MCF 10A (cell line): Measurements from ENCODE around the gene TMEM144. TPM values are rescaled to one million over a fixed set of nuclear protein-coding genes. Genes with fewer than 3 reads are reported as not detected.
A peak's percentile ranks its signal among the peaks of the same experiment; 100 is the strongest.

ENCODE experiments used
- BruUV-seq: library from RNA; stranded (reverse); fragments of 400-500 nt; replicated peaks from 2 replicates; lab custom pipeline; 2021; lab: Mats Ljungman, UMichigan
- CTCF ChIA-PET: fragments of 300-600 bp; sonication (Branson Sonifier 250); formaldehyde crosslinking; extraction: SDS; loops from one replicate; lab custom pipeline; 2021; ENCODE audit warnings: antibody characterized with exemption, inconsistent platforms; lab: Yijun Ruan, JAX
- POLR2A ChIA-PET: fragments of 300-600, 350-650 bp; sonication (Branson Sonifier 250); formaldehyde crosslinking; extraction: SDS; loops from one replicate; lab custom pipeline; 2020; ENCODE audit warnings: antibody characterized with exemption, inconsistent platforms; lab: Yijun Ruan, JAX
- DNase-seq: peaks from one replicate; pipeline ENCODE4 v3.0.0-alpha.2; 2018; ENCODE audit not compliant: unreplicated experiment
- H3K27ac Mint-ChIP-seq: one replicate; pipeline ENCODE4 v1.8.0; 2022; ENCODE audit warnings: mild to moderate bottlenecking, low read depth, mixed read lengths; ENCODE audit not compliant: unreplicated experiment
- H3K27me3 Mint-ChIP-seq: one replicate; pipeline ENCODE4 v1.8.0; 2022; ENCODE audit warnings: mixed read lengths; ENCODE audit not compliant: insufficient read depth, unreplicated experiment
- H3K36me3 Mint-ChIP-seq: one replicate; pipeline ENCODE4 v1.8.0; 2022; ENCODE audit warnings: mild to moderate bottlenecking, moderate library complexity, mixed read lengths; ENCODE audit not compliant: insufficient read depth, unreplicated experiment
- H3K4me1 Mint-ChIP-seq: one replicate; pipeline ENCODE4 v1.8.0; 2022; ENCODE audit warnings: mixed read lengths; ENCODE audit not compliant: insufficient read depth, unreplicated experiment
- H3K4me3 Mint-ChIP-seq: one replicate; pipeline ENCODE4 v1.8.0; 2022; ENCODE audit warnings: mild to moderate bottlenecking, moderate library complexity, mixed read lengths; ENCODE audit not compliant: unreplicated experiment
- H3K9me3 Mint-ChIP-seq: one replicate; pipeline ENCODE4 v1.8.0; 2022; ENCODE audit warnings: mixed read lengths; ENCODE audit not compliant: unreplicated experiment
- intact Hi-C: fragments of 100-400 bp; cut with micrococcal nuclease; formaldehyde crosslinking; loops from 2 replicates; pipeline ENCODE4 v1.14.1; 2022
- total RNA-seq: library from RNA; stranded (reverse); gene quantifications from 2 replicates; pipeline ENCODE4 v1.2.3, GENCODE V29; 2022
- TF ChIP-seq, protein P1 (sequence below): fragments of 200-600 bp; IDR thresholded peaks from one replicate; pipeline ENCODE4 v1.8.0; 2022; ENCODE audit warnings: antibody characterized with exemption, mild to moderate bottlenecking; ENCODE audit not compliant: unreplicated experiment

Gene TMEM144
- total RNA-seq, 1 experiment from 2014 or later = 6.4 TPM

- intact Hi-C loops = loop anchor here (5.0 kb wide), 1 partner anchor 437 kb away; no protein-coding TSS in a partner anchor
- ChIA-PET POLR2A (no interaction called here), CTCF (interaction anchor here (0.6 kb wide), 1 partner anchor 70 kb away, joined by 3 read pairs; no protein-coding TSS in a partner anchor)
- Mint-ChIP-seq H3K27me3 (no peaks in the 10 kb centered on the region), H3K4me3 (no peak overlapping the region), H3K4me1 (no peaks in the 10 kb centered on the region), H3K9me3 (no peaks in the 10 kb centered on the region), H3K27ac (no peak overlapping the region), H3K36me3 (peaks cover 26% of the 10 kb centered on the region)
- no peak for DNase-seq
- BruUV-seq = no TSS peak
- TF ChIP-seq, protein P1, sequence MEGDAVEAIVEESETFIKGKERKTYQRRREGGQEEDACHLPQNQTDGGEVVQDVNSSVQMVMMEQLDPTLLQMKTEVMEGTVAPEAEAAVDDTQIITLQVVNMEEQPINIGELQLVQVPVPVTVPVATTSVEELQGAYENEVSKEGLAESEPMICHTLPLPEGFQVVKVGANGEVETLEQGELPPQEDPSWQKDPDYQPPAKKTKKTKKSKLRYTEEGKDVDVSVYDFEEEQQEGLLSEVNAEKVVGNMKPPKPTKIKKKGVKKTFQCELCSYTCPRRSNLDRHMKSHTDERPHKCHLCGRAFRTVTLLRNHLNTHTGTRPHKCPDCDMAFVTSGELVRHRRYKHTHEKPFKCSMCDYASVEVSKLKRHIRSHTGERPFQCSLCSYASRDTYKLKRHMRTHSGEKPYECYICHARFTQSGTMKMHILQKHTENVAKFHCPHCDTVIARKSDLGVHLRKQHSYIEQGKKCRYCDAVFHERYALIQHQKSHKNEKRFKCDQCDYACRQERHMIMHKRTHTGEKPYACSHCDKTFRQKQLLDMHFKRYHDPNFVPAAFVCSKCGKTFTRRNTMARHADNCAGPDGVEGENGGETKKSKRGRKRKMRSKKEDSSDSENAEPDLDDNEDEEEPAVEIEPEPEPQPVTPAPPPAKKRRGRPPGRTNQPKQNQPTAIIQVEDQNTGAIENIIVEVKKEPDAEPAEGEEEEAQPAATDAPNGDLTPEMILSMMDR = no peak
Observed at GRCh38 chr4:158190718-158191117, 19.6 kb upstream of the TMEM144 start.

DNA sequence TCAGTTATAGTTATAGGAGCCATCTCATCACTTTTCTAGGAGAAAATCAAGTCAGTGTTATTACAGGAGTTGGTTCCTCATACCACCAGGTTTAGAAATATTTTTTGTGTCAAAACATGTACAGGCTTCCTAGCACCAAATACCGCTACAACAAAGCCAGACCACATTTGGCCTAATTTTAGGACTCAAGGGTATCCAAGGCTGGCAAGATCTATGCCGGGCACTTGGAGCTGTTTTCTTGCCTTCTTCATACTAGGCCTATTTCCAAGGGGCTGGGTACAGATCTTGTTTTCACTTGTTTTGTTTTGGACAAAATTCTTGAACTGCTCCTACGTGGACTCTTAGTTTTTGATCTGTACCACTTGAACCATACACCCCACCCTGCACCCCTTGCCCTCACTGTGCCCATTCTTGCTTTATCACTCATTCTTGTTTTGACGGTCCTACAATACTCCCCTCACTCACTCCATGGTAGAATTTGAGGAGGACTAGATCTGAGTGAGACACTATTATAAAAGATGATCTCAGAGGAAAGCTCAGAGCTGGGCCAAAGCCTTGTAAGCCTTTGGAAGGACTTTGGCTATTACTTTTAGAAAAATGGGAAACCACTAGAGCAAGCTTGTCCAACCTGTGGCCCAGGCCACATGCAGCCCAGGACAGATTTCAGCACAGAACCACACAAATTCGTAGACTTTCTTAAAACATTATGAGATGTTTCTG, 17.7 kb upstream of the TMEM144 start:
- Mint-ChIP-seq H3K36me3 (peaks cover 26% of the 10 kb centered on the region), H3K27ac (no peak overlapping the region), H3K4me3 (no peak overlapping the region), H3K9me3 (no peaks in the 10 kb centered on the region), H3K4me1 (no peaks in the 10 kb centered on the region), H3K27me3 (no peaks in the 10 kb centered on the region)
- ChIA-PET CTCF (interaction anchor here (0.6 to 6.4 kb wide), 19 partner anchors 9 to 1014 kb away, joined by 3 to 56 read pairs (median 6); no protein-coding TSS in a partner anchor), POLR2A (interaction anchor here (0.6 to 1.5 kb wide), 3 partner anchors 18 to 196 kb away, joined by 3 to 6 read pairs (median 5); partner anchors contain the start of gene TMEM144)
- no TSS peak for BruUV-seq
- intact Hi-C loops = loop anchor here (1.0 to 5.0 kb wide), 2 partner anchors 63 to 435 kb away; no protein-coding TSS in a partner anchor
- DNase-seq = no peak
- TF ChIP-seq, protein P1 = no peak

- Mint-ChIP-seq H3K27me3 (no peaks in the 10 kb centered on the region), H3K4me1 (no peaks in the 10 kb centered on the region), H3K27ac (no peak overlapping the region), H3K4me3 (no peak overlapping the region), H3K36me3 (peaks cover 26% of the 10 kb centered on the region), H3K9me3 (no peaks in the 10 kb centered on the region)
- ChIA-PET CTCF (interaction anchor here (0.7 to 6.4 kb wide), 20 partner anchors 9 to 700 kb away, joined by 3 to 56 read pairs (median 6); no protein-coding TSS in a partner anchor), POLR2A (interaction anchor here (0.6 kb wide), 1 partner anchor 21 kb away, joined by 6 read pairs; no protein-coding TSS in a partner anchor)
- intact Hi-C loops = loop anchor here (1.0 to 5.0 kb wide), 2 partner anchors 62 to 434 kb away; no protein-coding TSS in a partner anchor
- peak; percentile 60 for DNase-seq
- TF ChIP-seq, protein P1 = peak; percentile 51
- no TSS peak for BruUV-seq
Observed at GRCh38 chr4:158193171-158193749, 17.0 kb upstream of the TMEM144 start.

DNA sequence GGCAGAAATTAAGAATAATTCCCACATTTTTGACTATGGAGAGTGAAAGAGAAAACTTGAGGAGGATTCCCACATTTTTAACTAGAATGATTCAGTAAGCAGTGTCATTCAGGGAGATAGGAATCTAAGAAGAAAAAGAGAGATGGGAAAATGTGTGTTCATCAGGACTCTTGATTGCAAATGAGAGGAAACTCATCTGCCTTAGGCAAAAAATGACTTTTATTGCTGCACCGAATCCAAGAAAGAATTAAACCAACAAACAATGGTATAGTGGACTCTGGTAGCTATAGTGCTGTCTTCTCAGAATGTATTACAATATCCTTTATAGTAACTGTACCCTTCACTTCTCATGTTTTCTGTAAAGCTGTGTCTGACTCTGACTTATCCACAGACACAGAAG, 15.0 kb upstream of the TMEM144 start:
- TF ChIP-seq, protein P1 = no peak
- no peak overlapping the region for H3K4me3 Mint-ChIP-seq
- intact Hi-C loops = no loop called here
- no peak overlapping the region for H3K27ac Mint-ChIP-seq
- CTCF ChIA-PET = interaction anchor here (0.9 to 6.4 kb wide), 4 partner anchors 9 to 59 kb away, joined by 4 to 56 read pairs (median 5); no protein-coding TSS in a partner anchor
- no peaks in the 10 kb centered on the region for H3K4me1 Mint-ChIP-seq
- no peaks in the 10 kb centered on the region for H3K27me3 Mint-ChIP-seq
- no peaks in the 10 kb centered on the region for H3K9me3 Mint-ChIP-seq
- no TSS peak for BruUV-seq
- peaks cover 26% of the 10 kb centered on the region for H3K36me3 Mint-ChIP-seq
- no peak for DNase-seq
- POLR2A ChIA-PET = interaction anchor here (0.6 to 1.3 kb wide), 3 partner anchors 8 to 19 kb away, joined by 3 read pairs; partner anchors contain the start of gene TMEM144
